GM12892 (cell line): ENCODE measurements around the gene METTL26.

Source experiments
- DNase-seq: peaks from one replicate; pipeline ENCODE4 v3.0.0; 2011; ENCODE audit not compliant: insufficient read length
- FAIRE-seq: peaks from 2 replicates; lab custom pipeline; 2011; peaks lifted over from hg19 to GRCh38; lab: Jason Lieb, UNC
- POLR2A ChIP-seq: IDR thresholded peaks from 2 replicates; pipeline ENCODE4 v1.6.1; 2011; ENCODE audit warnings: low read depth, low read length, control low read depth
- POLR2AphosphoS5 ChIP-seq: IDR thresholded peaks from 2 replicates; pipeline ENCODE4 v1.6.1; 2011; ENCODE audit warnings: low read depth, low read length, control low read depth
- TAF1 ChIP-seq: IDR thresholded peaks from 2 replicates; pipeline ENCODE4 v1.6.1; 2011; ENCODE audit warnings: low read depth, mild to moderate bottlenecking, control low read depth, low read length, borderline replicate concordance

METTL26 gene

DNA sequence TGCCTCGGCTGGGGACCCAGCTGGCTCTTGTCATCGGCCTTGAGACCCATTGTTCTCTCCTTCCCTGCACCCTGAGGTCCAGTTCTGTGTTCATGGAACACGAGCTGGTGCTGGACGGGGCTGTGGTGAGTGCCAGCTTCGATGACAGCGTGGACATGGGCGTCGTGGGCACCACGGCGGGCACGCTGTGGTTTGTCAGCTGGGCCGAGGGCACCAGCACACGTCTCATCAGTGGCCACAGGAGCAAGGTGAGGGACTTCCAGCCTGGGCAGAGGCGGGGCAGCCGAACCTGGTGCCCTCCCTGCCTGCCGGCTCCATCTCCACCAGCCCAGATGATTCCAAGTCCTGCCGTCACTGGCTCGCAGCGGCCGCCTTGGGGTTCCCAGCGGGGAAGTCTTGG is 26.5 kb upstream of the METTL26 start:
- DNase-seq (no peak), FAIRE-seq (no peak)
- TF ChIP-seq POLR2A (no peak), POLR2AphosphoS5 (no peak), TAF1 (no peak)

- DNase-seq: no peak
- FAIRE-seq: no peak
- TF ChIP-seq TAF1 (no peak), POLR2A (no peak), POLR2AphosphoS5 (no peak)
These were observed 26.0 kb upstream of the METTL26 start for GRCh38 chr16:662095-662494.

- FAIRE-seq (no peak), DNase-seq (no peak)
- TF ChIP-seq TAF1: no peak
- no peak; the same call in 1 of the 2 replicates for TF ChIP-seq POLR2A
- no peak for TF ChIP-seq POLR2AphosphoS5
These were observed 25.2 kb upstream of the METTL26 start for GRCh38 chr16:661184-661821.

- no peak for TF ChIP-seq POLR2AphosphoS5
- TF ChIP-seq POLR2A: no peak
- TF ChIP-seq TAF1: no peak
- FAIRE-seq (no peak), DNase-seq (peak; percentile 89)
These were observed 24.5 kb upstream of the METTL26 start for GRCh38 chr16:660459-661183.

DNA sequence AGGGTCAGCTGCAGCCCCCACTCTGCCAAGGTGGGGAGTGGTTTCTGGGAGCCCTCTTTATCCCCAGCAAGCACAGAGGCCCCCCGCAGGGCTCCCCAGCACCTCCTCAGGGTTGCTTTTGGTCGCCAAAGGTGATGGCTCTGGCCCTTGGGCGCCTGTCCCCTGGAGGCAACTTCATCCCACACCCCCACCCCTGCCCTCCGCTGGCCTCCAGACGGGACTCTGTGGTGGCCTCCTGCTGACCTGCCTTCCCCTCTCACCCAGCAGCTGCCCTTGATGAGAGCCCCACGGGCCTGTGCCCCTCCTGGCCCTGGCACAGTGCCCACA is 24.0 kb upstream of the METTL26 start:
- FAIRE-seq (no peak), DNase-seq (no peak)
- no peak for TF ChIP-seq TAF1
- no peak for TF ChIP-seq POLR2A
- no peak for TF ChIP-seq POLR2AphosphoS5

DNA sequence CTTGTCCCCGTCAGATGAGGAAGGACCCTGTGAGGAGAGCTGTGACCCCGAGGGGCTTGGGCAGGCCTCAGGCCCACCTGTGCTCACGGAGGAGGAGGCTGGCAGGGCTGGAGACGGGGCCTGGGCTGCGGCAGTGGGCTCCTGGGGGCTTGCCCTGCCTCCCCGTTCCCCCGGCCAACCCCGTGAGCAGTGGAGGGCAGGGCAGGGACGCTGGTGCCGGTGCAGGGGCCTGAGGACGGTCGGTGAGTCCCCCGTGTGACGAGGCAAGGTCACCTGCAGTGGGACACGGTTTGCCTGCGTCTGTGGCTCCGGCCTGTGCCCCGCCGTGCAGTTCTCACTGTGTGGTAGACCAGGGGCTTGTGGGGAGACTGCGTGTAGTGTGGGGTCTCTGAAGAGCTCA is 23.5 kb upstream of the METTL26 start:
- FAIRE-seq (no peak), DNase-seq (no peak)
- no peak for TF ChIP-seq POLR2A
- no peak for TF ChIP-seq TAF1
- TF ChIP-seq POLR2AphosphoS5: no peak

DNA sequence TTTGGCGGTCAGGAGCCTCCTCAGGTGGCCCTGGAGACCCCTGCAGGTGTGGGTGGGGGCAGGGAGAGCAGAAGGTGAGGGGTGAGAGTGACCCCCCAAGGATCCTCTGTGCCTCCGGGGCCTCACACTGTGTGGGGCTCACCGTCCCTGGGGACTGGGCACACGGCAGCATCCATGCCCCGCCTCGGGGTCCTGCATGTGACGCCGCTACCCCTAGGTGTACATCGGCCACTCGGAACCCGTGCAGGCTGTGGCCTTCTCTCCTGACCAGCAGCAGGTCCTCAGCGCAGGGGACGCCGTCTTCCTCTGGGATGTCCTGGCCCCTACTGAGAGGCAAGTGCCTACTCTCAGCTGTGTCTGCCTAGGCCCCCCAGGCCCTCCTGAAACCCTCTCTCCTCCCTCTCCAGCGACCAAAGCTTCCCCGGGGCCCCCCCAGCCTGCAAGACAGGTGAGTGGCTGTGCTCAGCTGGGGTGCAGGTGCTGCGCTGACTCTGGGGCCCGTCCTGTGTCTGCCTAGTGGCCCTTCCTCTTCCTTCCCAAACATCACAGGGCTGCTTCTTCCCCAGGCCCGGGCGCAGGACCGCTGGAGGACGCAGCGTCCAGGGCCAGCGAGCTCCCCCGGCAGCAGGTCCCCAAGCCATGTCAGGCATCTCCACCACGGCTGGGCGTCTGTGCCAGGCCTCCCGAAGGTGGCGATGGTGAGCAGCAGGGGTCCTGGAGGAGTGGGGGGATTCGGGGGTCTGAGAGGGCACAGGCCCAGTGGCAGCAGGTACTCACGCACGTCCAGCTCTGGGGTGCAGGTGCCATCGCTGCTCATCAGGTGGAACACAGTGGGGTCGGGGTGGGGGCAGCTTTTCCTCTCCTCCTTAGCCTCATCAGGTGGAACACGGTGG is 22.8 kb upstream of the METTL26 start:
- DNase-seq (no peak), FAIRE-seq (no peak)
- TF ChIP-seq POLR2A (no peak), POLR2AphosphoS5 (no peak), TAF1 (no peak)

DNA sequence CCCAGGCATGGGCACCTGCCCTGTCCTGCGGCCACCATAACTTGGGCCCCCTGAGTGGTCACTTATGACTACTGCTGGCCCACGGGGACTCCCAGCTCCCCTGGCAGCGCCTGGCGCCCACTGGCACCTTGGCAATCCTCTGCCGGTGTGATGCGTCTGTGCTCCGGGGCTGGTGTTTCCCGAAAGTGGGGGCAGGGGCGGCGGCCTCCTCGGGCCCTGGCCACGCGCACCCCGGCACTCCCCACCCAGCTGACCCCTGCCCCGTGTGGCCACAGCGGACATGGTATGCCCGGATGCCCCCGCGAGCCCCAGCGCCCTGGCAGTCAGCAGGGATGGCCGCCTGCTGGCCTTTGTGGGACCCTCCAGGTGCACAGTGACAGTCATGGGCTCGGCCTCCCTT is 21.4 kb upstream of the METTL26 start:
- FAIRE-seq (no peak), DNase-seq (no peak)
- TF ChIP-seq POLR2A: no peak
- TF ChIP-seq POLR2AphosphoS5: no peak
- TF ChIP-seq TAF1: no peak

- DNase-seq (no peak), FAIRE-seq (no peak)
These were observed 17.9 kb upstream of the METTL26 start for GRCh38 chr16:654034-654433.

GRCh38 chr16:652454-653305 is 16.6 kb upstream of the METTL26 start:
- FAIRE-seq (no peak), DNase-seq (no peak)
- TF ChIP-seq POLR2A (no peak), POLR2AphosphoS5 (no peak), TAF1 (no peak)

More at GRCh38 chr16:654034-654433, 17.9 kb upstream of the METTL26 start:
- TF ChIP-seq POLR2AphosphoS5 (no peak), POLR2A (no peak), TAF1 (no peak)
